HUDEP-2 (cell line): Measurements from ENCODE around the gene FOXO3B.
"Not testable (repeated sequence)": the region's sequence is repeated elsewhere in the genome, so short reads cannot be mapped to it uniquely, and the experiment has no call there.

Experiments used
- DNase-seq, 76 experiments: peaks; one replicate each; lab custom pipeline; 2025; ENCODE audit not compliant: unreplicated experiment in 76 of 76; lab: John Stamatoyannopoulos, UW

FOXO3B gene

DNA sequence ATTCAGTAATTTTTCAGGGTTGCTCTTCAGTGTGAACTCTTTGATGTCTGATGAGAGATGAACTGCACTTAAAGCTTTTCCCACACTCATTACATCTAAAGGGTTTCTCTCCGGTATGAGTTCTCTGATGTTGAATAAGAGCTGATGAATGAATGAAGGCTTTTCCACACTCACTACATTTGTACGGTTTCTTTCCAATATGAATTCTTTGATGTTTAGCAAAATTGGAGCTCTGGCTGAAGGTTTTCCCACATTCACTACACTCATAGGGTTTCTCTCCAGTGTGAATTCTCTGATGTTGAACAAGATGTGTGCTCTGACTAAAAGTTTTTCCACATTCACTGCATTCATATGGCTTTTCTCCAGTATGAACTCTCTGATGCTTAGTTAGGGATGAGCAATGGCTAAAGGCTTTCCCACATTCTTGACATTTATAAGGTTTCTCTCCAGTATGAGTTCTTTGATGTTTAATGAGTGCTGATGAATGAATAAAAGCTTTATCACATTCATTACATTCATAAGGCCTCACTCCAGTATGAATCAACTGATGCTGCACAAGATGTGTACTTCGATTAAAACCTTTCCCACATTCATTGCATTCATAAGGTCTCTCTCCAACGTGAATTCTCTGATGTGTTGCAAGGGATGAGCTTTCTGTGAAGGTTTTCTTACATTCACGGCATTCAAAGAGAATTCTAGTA lies 20.0 kb downstream of the FOXO3B start:
- not testable (repeated sequence) for DNase-seq

- DNase-seq: not testable (repeated sequence)
These were observed 32.0 kb downstream of the FOXO3B start for GRCh38 chr17:18650094-18650493.

GRCh38 chr17:18644291-18644690 lies 37.8 kb downstream of the FOXO3B start, which contains the start of gene TBC1D28:
TBC1D28 (minus strand) TSS chr17:18644391; CDS start chr17:18641352, 3,039 bp downstream.
- not testable (repeated sequence) for DNase-seq

- not testable (repeated sequence) for DNase-seq
These were observed 39.0 kb downstream of the FOXO3B start for GRCh38 chr17:18643124-18643523.

GRCh38 chr17:18638357-18638756 lies 43.8 kb downstream of the FOXO3B start:
- DNase-seq: not testable (repeated sequence)

- DNase-seq: not testable (repeated sequence)
These were observed 45.9 kb downstream of the FOXO3B start for GRCh38 chr17:18636237-18636636.

- not testable (repeated sequence) for DNase-seq
These were observed 46.3 kb downstream of the FOXO3B start for GRCh38 chr17:18635773-18636172.

DNA sequence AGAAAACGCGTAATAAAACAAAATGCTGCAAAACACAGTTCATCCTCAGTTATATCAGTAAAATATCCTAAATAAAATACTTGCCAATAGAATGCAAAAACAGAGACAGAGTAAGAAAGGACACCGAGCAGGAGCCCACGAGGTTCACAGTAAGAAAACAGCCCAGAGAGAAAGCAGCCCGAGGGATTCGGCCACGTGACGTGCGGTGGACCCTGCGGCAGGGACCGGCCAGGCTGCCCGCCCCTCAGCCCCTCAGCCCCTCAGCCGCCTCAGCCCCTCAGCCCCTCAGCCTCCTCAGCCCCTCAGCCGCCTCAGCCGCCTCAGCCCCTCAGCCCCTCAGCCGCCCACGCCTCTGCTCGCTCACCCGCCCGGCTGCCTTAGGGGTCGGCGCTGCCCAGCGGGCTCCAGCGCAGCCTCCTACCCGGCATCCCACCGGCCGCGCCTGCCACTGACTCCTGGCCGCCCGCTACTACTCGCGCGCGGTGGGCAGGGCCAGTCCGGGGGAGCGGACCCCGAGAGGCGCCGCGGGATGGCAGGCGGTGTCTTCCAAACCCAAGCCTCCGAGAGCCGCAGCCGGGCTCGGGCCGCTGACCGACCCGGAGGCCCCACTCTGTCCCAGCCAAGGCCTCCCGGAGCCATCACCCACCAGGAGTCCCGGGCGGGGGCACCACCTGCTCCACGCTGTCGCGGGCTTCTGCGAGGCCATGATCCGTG lies 47.4 kb downstream of the FOXO3B start:
- DNase-seq: not testable (repeated sequence)
